CD4-positive, alpha-beta T cell treated with Interleukin-1 beta for 1 hour (primary cell): ENCODE measurements around the gene CREB3L4.
"Not testable (repeated sequence)": the region's sequence is repeated elsewhere in the genome, so short reads cannot be mapped to it uniquely, and the experiment has no call there.

Experiments used
- DNase-seq, 2 donors: peaks; one replicate each; pipeline ENCODE4 v3.0.0-alpha.2; 2020 to 2022

CREB3L4 gene

GRCh38 chr1:153990468-153991150, 22.9 kb downstream of the CREB3L4 start, which contains the start of gene RPS27:
Gene RPS27 (plus strand): TSS chr1:153990762. CDS start chr1:153990797, 35 bp downstream.
- DNase-seq = peak; percentile 96

- peak in 1 of 2 donors; percentile 30 for DNase-seq
Measured at GRCh38 chr1:153991151-153991630, 23.5 kb downstream of the CREB3L4 start.

- no peak for DNase-seq
Measured at GRCh38 chr1:153991806-153992205, 24.1 kb downstream of the CREB3L4 start.

GRCh38 chr1:153995202-153995601, 27.5 kb downstream of the CREB3L4 start:
- no peak for DNase-seq

GRCh38 chr1:153995640-153996039, 27.9 kb downstream of the CREB3L4 start:
- no peak for DNase-seq

- DNase-seq = not testable (repeated sequence)
Measured at GRCh38 chr1:153996882-153997281, 29.2 kb downstream of the CREB3L4 start.

- DNase-seq = no peak
Measured at GRCh38 chr1:154000420-154000819, 32.7 kb downstream of the CREB3L4 start.

- DNase-seq = no peak
Measured at GRCh38 chr1:154006136-154006535, 38.4 kb downstream of the CREB3L4 start.

- no peak for DNase-seq
Measured at GRCh38 chr1:154012129-154012528, 44.4 kb downstream of the CREB3L4 start.

GRCh38 chr1:154012543-154012942, 44.8 kb downstream of the CREB3L4 start:
- not testable (repeated sequence) for DNase-seq

GRCh38 chr1:154014154-154014907, 46.6 kb downstream of the CREB3L4 start:
- DNase-seq = no peak

- DNase-seq = no peak
Measured at GRCh38 chr1:154019269-154019668, 51.6 kb downstream of the CREB3L4 start.

GRCh38 chr1:154019940-154020339, 52.2 kb downstream of the CREB3L4 start:
- DNase-seq = no peak
